ENCODE data around the gene ZNF280D. TPM values are rescaled to one million over a fixed set of nuclear protein-coding genes. Genes with fewer than 3 reads are reported as not detected.

Gene ZNF280D, protein sequence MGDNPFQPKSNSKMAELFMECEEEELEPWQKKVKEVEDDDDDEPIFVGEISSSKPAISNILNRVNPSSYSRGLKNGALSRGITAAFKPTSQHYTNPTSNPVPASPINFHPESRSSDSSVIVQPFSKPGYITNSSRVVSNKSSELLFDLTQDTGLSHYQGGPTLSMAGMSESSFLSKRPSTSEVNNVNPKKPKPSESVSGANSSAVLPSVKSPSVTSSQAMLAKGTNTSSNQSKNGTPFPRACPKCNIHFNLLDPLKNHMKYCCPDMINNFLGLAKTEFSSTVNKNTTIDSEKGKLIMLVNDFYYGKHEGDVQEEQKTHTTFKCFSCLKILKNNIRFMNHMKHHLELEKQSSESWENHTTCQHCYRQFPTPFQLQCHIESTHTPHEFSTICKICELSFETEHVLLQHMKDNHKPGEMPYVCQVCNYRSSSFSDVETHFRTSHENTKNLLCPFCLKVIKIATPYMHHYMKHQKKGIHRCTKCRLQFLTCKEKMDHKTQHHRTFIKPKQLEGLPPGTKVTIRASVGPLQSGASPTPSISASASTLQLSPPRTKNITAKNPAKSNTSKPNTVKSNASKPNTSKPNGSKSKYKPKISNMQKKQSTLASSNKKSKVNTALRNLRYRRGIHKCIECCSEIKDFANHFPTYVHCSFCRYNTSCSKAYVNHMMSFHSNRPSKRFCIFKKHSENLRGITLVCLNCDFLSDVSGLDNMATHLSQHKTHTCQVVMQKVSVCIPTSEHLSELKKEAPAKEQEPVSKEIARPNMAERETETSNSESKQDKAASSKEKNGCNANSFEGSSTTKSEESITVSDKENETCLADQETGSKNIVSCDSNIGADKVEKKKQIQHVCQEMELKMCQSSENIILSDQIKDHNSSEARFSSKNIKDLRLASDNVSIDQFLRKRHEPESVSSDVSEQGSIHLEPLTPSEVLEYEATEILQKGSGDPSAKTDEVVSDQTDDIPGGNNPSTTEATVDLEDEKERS
- total RNA-seq (2021; ENCODE audit: unreplicated experiment) (21.5 TPM), Bru-seq, nascent RNA (percentile 79 among the genes with signal in this experiment), BruChase-seq, experiment 1, labeled RNA remaining after a 2-hour chase (percentile 85 among the genes with signal in this experiment), BruChase-seq, experiment 2, labeled RNA remaining after a 6-hour chase (percentile 69 among the genes with signal in this experiment)
- polyA plus RNA-seq (2012; ENCODE audit: insufficient read length): 5.0 TPM
- long read RNA-seq, full-length matches to known transcripts: 2 of 11 reads
- long read RNA-seq, partial matches to known transcripts: 8 of 11 reads
- long read RNA-seq, other reads (novel, unspliced or antisense): 1 of 11 reads

DNA sequence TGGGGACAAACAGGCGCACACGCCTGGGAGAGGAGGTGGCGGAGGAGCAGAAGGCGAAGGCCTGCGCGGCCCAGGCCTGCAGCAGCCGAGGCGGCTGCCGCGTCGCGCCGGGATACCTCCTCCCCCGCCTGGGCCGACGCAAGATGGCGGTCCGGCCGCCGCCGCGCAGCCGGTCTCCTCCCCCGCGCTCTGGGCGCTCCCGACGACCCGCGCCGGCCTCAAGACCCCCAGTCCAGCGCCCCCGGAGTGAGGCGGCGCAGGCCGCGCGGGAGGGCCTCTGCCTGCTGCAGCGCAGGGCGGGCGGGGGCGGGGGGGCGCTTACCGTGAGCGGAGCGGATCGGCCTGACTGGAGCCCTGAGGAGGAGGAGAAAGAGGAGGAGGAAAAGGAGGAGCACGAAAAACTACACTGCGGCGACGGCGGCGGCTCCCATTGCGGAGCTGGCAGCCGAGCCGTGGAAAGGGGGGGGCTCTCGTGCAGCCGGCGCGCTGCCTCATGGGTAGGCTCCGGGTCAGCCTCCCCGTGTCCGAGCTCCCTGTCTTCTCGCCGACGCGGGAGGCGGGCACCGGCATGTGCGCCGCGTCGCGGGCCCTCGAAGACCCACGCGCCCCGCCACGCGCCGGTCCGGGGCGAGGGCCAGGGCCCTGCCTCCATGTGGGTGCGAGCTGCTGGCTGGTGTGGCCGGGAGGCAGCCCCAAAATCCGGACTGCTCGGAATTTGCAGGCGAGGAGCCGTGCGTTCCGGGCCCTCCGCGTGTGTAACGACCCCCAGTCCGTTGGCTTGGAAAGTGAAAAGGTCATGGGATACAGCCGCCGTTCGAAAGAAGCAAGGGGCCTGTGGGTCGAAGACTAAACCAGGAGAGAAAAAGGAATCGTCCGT is at the start of gene ZNF280D:
Gene ZNF280D (minus strand): TSS at position 374 of the 877 bp plus-strand sequence. CDS start 26,400 bp downstream, outside the sequence.
- TF ChIP-seq SIN3A (IDR thresholded peaks at IDR 0.05; ENCODE audit: borderline replicate concordance, insufficient read depth, low read depth, low read length) (no peak), POLR2AphosphoS5 (IDR thresholded peaks at IDR 0.05; ENCODE audit: low read depth, low read length) (no peak; the same call in 1 of the 2 replicates), TCF7L2 (IDR thresholded peaks at IDR 0.05; ENCODE audit: low read depth, low read length) (peak; percentile 38; the same call in 1 of the 2 replicates), REST (IDR thresholded peaks at IDR 0.05; ENCODE audit: insufficient read depth in 1 of 2, low read depth in 2 of 2, low read length in 1 of 2) (no peak)
- intact Hi-C loops (cut with micrococcal nuclease; ENCODE audit: unreplicated experiment): no loop called here
- in situ Hi-C loops (cut with HindIII; ENCODE audit: low pct_unique_long_range_greater_than_20kb, low sequenced_read_pairs): no loop called here
- no peak for DNase-seq (ENCODE audit: low read depth, low spot score)
- peak within 1 kb of the TSS; percentile 95 for H3K27ac ChIP-seq (ENCODE audit: low read length)
- ChIA-PET CTCF (no interaction called here), POLR2A (interaction anchor here (0.6 kb wide), 1 partner anchor 34 kb away, joined by 3 read pairs; no protein-coding TSS in a partner anchor)
- no peaks in the 10 kb centered on the region for H3K36me3 ChIP-seq (ENCODE audit: control insufficient read depth, insufficient read depth, low read length)
- peak within 1 kb of the TSS; percentile 62 to 90 for H3K4me3 ChIP-seq (ENCODE audit: low read depth in 2 of 2, low read length in 2 of 2)
- H3K27me3 ChIP-seq (ENCODE audit: control insufficient read depth, insufficient read depth, low read length): no peaks in the 10 kb centered on the region
- H3K4me1 ChIP-seq (ENCODE audit: control insufficient read depth, insufficient read depth, low read length): peaks cover 7% of the 10 kb centered on the region; the same call in 1 of the 2 replicates
- H3K9me3 ChIP-seq (ENCODE audit: control insufficient read depth, insufficient read depth, low read depth, low read length): peaks cover 11% of the 10 kb centered on the region; the same call in 1 of the 2 replicates
- no TSS peak for BruUV-seq (replicated peaks)
- ATAC-seq: peak; percentile 96

DNA sequence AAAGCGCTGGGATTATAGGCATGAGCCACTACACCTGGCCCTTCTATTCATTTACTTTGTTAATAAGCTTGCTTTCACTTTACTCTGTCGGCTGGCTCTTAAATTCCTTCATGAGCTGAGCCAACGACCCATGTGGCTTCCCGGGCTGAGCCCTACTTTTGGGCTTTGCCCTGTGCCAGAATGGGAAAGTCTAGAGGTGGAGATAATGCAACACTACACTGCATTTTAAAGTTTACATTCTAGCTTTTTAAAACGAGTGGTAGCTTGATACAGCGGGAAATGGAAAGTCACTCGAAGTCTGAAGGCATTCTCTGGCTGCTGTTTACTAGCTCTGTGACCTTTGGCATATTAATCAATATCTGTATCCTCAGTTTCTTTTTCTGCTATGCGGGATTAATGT is 49.0 kb upstream of the ZNF280D start:
- no TSS peak for BruUV-seq (replicated peaks)
- H3K4me1 ChIP-seq (ENCODE audit: control insufficient read depth, insufficient read depth, low read length): no peaks in the 10 kb centered on the region
- no peak overlapping the region for H3K27ac ChIP-seq (ENCODE audit: low read length)
- no peaks in the 10 kb centered on the region for H3K36me3 ChIP-seq (ENCODE audit: control insufficient read depth, insufficient read depth, low read length)
- POLR2A ChIA-PET: no interaction called here
- no peak overlapping the region for H3K4me3 ChIP-seq (ENCODE audit: low read depth in 2 of 2, low read length in 2 of 2)
- H3K27me3 ChIP-seq (ENCODE audit: control insufficient read depth, insufficient read depth, low read length): no peaks in the 10 kb centered on the region
- in situ Hi-C loops (cut with HindIII; ENCODE audit: low pct_unique_long_range_greater_than_20kb, low sequenced_read_pairs) (no loop called here), intact Hi-C loops (cut with micrococcal nuclease; ENCODE audit: unreplicated experiment) (no loop called here)
- DNase-seq (ENCODE audit: low read depth, low spot score): no peak
- H3K9me3 ChIP-seq (ENCODE audit: control insufficient read depth, insufficient read depth, low read depth, low read length): no peaks in the 10 kb centered on the region
- TF ChIP-seq SIN3A (IDR thresholded peaks at IDR 0.05; ENCODE audit: borderline replicate concordance, insufficient read depth, low read depth, low read length) (no peak), POLR2AphosphoS5 (IDR thresholded peaks at IDR 0.05; ENCODE audit: low read depth, low read length) (no peak), TCF7L2 (IDR thresholded peaks at IDR 0.05; ENCODE audit: low read depth, low read length) (no peak), CTCF (IDR thresholded peaks at IDR 0.05) (no peak), REST (IDR thresholded peaks at IDR 0.05; ENCODE audit: insufficient read depth in 1 of 2, low read depth in 2 of 2, low read length in 1 of 2) (no peak)
- CTCF ChIA-PET: no interaction called here
- ATAC-seq: no peak

Measured in Panc1 (cell line).